Endothelial cell of umbilical vein (primary cell): ENCODE results near the gene COL28A1. TPM values are rescaled to one million over a fixed set of nuclear protein-coding genes. Genes with fewer than 3 reads are reported as not detected.

Experiments used
- BruUV-seq: library from RNA; stranded (reverse); fragments of 400-500 nt; replicated peaks from 2 replicates; lab custom pipeline; 2021; lab: Mats Ljungman, UMichigan
- CTCF ChIA-PET: fragments of 300-600, 350-600 bp; sonication (Branson Sonifier 250); formaldehyde crosslinking; loops from one replicate; lab custom pipeline; 2021; ENCODE audit warnings: antibody characterized with exemption, inconsistent platforms; lab: Charles Lee
- POLR2A ChIA-PET: fragments of 300-600, 350-600 bp; sonication (Branson Sonifier 250); formaldehyde crosslinking; loops from one replicate; lab custom pipeline; 2021; ENCODE audit warnings: antibody characterized with exemption, inconsistent platforms; lab: Charles Lee
- DNase-seq: peaks from one replicate; pipeline ENCODE4 v3.0.0-alpha.2; 2011; ENCODE audit warnings: low read depth, low spot score
- FAIRE-seq: peaks from 2 replicates; lab custom pipeline; 2011; peaks lifted over from hg19 to GRCh38; lab: Jason Lieb, UNC
- H2AFZ ChIP-seq: 2 replicates; pipeline ENCODE4 v1.6.0; 2012; ENCODE audit warnings: low read depth, low read length, control low read depth, inconsistent platforms
- H3K27ac ChIP-seq: 2 replicates; pipeline ENCODE4 v1.5.1; 2011; ENCODE audit warnings: low read depth, mild to moderate bottlenecking, control low read depth, low read length, moderate library complexity; ENCODE audit not compliant: insufficient read depth
- H3K27me3 ChIP-seq, 2 experiments: 2 replicates each; pipeline versions ENCODE4 v1.6.0 to v1.6.1; 2011; ENCODE audit warnings: low read length in 2 of 2, mixed read lengths in 1 of 2; ENCODE audit not compliant: control insufficient read depth in 2 of 2, insufficient read depth in 2 of 2
- H3K36me3 ChIP-seq, 2 experiments: 2 replicates in 1 of 2; 3 replicates in 1 of 2; pipeline ENCODE4 v1.5.1; 2011; ENCODE audit warnings: low read length in 2 of 2, mild to moderate bottlenecking in 1 of 2, moderate library complexity in 1 of 2; ENCODE audit not compliant: control insufficient read depth in 2 of 2, insufficient read depth in 2 of 2; ENCODE audit errors: extremely low read depth in 1 of 2
- H3K4me1 ChIP-seq: 3 replicates; pipeline ENCODE4 v1.5.1; 2011; ENCODE audit warnings: mild to moderate bottlenecking, low read length; ENCODE audit not compliant: control insufficient read depth, insufficient read depth; ENCODE audit errors: extremely low read depth
- H3K4me2 ChIP-seq: 2 replicates; pipeline ENCODE4 v1.6.1; 2011; ENCODE audit warnings: low read length, control low read depth, mixed read lengths; ENCODE audit not compliant: insufficient read depth
- H3K4me3 ChIP-seq, 3 experiments: fragments of 200-600 bp in 1 of 3; sonication (generic), shearing (Covaris generic) in 1 of 3; replicated peaks in 1 of 3; 2 replicates each; pipeline ENCODE4 v1.5.1; 2011 to 2016; ENCODE audit warnings: control low read depth in 3 of 3, low read length in 3 of 3, mild to moderate bottlenecking in 2 of 3, inconsistent platforms in 1 of 3, low read depth in 1 of 3, moderate library complexity in 1 of 3; ENCODE audit not compliant: insufficient read depth in 1 of 3
- H3K79me2 ChIP-seq: 2 replicates; pipeline ENCODE4 v1.6.0; 2012; ENCODE audit warnings: low read length, inconsistent platforms; ENCODE audit not compliant: control insufficient read depth, insufficient read depth
- H3K9ac ChIP-seq: replicated peaks from 2 replicates; pipeline ENCODE3; 2011; ENCODE audit warnings: low read length, control low read depth; ENCODE audit not compliant: insufficient read depth; ENCODE audit errors: extremely low read depth
- H3K9me1 ChIP-seq: replicated peaks from 3 replicates; pipeline ENCODE4 v1.6.0; 2011; ENCODE audit warnings: mild to moderate bottlenecking, low read length; ENCODE audit not compliant: control insufficient read depth, insufficient read depth; ENCODE audit errors: extremely low read depth
- H3K9me3 ChIP-seq: replicated peaks from 2 replicates; pipeline ENCODE4 v1.5.1; 2012; ENCODE audit warnings: low read length, inconsistent platforms; ENCODE audit not compliant: control insufficient read depth, insufficient read depth
- H4K20me1 ChIP-seq: replicated peaks from 2 replicates; pipeline ENCODE3; 2011; ENCODE audit warnings: mild to moderate bottlenecking, low read length; ENCODE audit not compliant: control insufficient read depth, insufficient read depth; ENCODE audit errors: extremely low read depth
- EZH2 ChIP-seq: IDR thresholded peaks from 2 replicates; pipeline ENCODE4 v1.6.1; 2012; ENCODE audit warnings: borderline replicate concordance, low read depth, mild to moderate bottlenecking, moderate library complexity, low read length, inconsistent platforms; ENCODE audit not compliant: severe bottlenecking
- FOS ChIP-seq: IDR thresholded peaks from 2 replicates; pipeline ENCODE4 v1.6.1; 2011; ENCODE audit warnings: mild to moderate bottlenecking, low read length, moderate library complexity, borderline replicate concordance; ENCODE audit not compliant: insufficient read depth
- GATA2 ChIP-seq: IDR thresholded peaks from 2 replicates; pipeline ENCODE4 v1.7.0; 2011; ENCODE audit warnings: low read depth, mild to moderate bottlenecking, moderate library complexity, mixed read lengths, low read length; ENCODE audit not compliant: insufficient read length, insufficient read depth
- JUN ChIP-seq: IDR thresholded peaks from 2 replicates; pipeline ENCODE4 v1.6.1; 2011; ENCODE audit warnings: borderline replicate concordance, low read depth; ENCODE audit not compliant: insufficient read length, insufficient read depth
- MYC ChIP-seq: IDR thresholded peaks from one replicate; pipeline ENCODE4 v1.6.1; 2011; ENCODE audit warnings: mild to moderate bottlenecking, low read depth, low read length
- POLR2A ChIP-seq: IDR thresholded peaks from 2 replicates; pipeline ENCODE4 v1.6.1; 2012; ENCODE audit warnings: low read depth, mild to moderate bottlenecking, control low read depth, low read length
- POLR2AphosphoS5 ChIP-seq: IDR thresholded peaks from 2 replicates; pipeline ENCODE4 v1.6.1; 2012; ENCODE audit warnings: low read depth, mild to moderate bottlenecking, control low read depth, low read length, moderate library complexity; ENCODE audit not compliant: insufficient read depth
- dilution Hi-C: fragments of 300-500 bp; cut with MboI; formaldehyde crosslinking; loops from one replicate; pipeline ENCODE4 v1.15.0; 2019; ENCODE audit warnings: low sequenced_read_pairs; ENCODE audit not compliant: extremely low pct_ligation_motif_present
- intact Hi-C: fragments of 100-400 bp; cut with micrococcal nuclease; formaldehyde crosslinking; loops from one replicate; pipeline ENCODE4 v1.10.0; 2022
- polyA plus RNA-seq, 4 experiments: library from polyadenylated mRNA; depleted of rRNA in 3 of 4; stranded (reverse) in 3 of 4; unstranded in 1 of 4; fragments of >200 nt; gene quantifications; 2 replicates each; pipeline versions ENCODE4 v1.2.1 to v1.2.3, GENCODE V29; 2011 to 2012; ENCODE audit warnings: missing spikeins in 1 of 4
- total RNA-seq: library from RNA; stranded (reverse); gene quantifications from 2 replicates; pipeline ENCODE4 v1.2.3, GENCODE V29; 2021
- TF ChIP-seq, protein P1 (sequence below), 2 donors: IDR thresholded peaks; 1 replicate in 1 of 2; 2 replicates in 1 of 2; pipeline ENCODE4 v1.5.1; 2011; ENCODE audit warnings: low read length in 2 of 2, mild to moderate bottlenecking in 2 of 2, moderate library complexity in 2 of 2, control low read depth in 1 of 2, inconsistent platforms in 1 of 2, low read depth in 1 of 2; ENCODE audit not compliant: insufficient read depth in 1 of 2; ENCODE audit errors: extremely low read depth in 1 of 2
- TF ChIP-seq, protein P2 (sequence below): IDR thresholded peaks from 2 replicates; pipeline ENCODE4 v1.6.1; 2011; ENCODE audit not compliant: insufficient read depth, insufficient read length

The COL28A1 gene
- total and polyA plus RNA-seq, 2 donors (not counting 3 experiments of a cell fraction or from before 2014, with no cell fraction given) = not detected

DNA sequence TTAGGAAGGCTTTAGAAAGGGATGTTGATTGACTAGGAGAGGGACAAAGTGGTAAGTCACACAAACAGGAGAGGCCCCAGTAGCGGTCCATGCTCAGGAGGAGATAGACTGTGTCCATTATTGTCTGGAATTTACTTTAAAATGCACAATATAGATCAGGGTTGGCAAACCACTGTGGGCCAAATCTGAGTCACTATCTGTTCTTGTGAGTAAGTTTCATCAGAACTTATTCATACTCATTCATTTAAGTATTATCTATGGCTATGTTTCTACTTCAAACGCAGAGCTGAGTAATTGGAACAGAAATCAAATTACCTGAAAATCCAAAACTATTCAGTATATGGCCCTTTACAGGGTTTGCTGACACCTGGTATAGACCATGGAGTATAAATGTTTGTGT is 166.5 kb downstream of the COL28A1 start:
- Histone ChIP-seq H3K4me3 (no peak overlapping the region), H3K36me3 (no peaks in the 10 kb centered on the region), H3K9ac (no peak overlapping the region), H3K9me3 (no peaks in the 10 kb centered on the region), H3K9me1 (no peaks in the 10 kb centered on the region), H3K27ac (no peak overlapping the region), H3K4me1 (no peaks in the 10 kb centered on the region), H4K20me1 (no peaks in the 10 kb centered on the region), H3K79me2 (no peaks in the 10 kb centered on the region), H3K27me3 (no peaks in the 10 kb centered on the region), H3K4me2 (no peak overlapping the region), H2AFZ (no peak overlapping the region)
- dilution Hi-C loops (no loop called here), intact Hi-C loops (no loop called here)
- FAIRE-seq = no peak
- BruUV-seq = no TSS peak
- DNase-seq = no peak
- ChIA-PET POLR2A (no interaction called here), CTCF (no interaction called here)
- TF ChIP-seq POLR2A (no peak), GATA2 (no peak), POLR2AphosphoS5 (no peak), FOS (no peak), EZH2 (no peak), JUN (no peak), MYC (no peak)
- TF ChIP-seq, protein P1, sequence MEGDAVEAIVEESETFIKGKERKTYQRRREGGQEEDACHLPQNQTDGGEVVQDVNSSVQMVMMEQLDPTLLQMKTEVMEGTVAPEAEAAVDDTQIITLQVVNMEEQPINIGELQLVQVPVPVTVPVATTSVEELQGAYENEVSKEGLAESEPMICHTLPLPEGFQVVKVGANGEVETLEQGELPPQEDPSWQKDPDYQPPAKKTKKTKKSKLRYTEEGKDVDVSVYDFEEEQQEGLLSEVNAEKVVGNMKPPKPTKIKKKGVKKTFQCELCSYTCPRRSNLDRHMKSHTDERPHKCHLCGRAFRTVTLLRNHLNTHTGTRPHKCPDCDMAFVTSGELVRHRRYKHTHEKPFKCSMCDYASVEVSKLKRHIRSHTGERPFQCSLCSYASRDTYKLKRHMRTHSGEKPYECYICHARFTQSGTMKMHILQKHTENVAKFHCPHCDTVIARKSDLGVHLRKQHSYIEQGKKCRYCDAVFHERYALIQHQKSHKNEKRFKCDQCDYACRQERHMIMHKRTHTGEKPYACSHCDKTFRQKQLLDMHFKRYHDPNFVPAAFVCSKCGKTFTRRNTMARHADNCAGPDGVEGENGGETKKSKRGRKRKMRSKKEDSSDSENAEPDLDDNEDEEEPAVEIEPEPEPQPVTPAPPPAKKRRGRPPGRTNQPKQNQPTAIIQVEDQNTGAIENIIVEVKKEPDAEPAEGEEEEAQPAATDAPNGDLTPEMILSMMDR (IDR thresholded peaks at IDR 0.05; ENCODE audit: extremely low read depth in 1 of 2, insufficient read depth in 1 of 2, low read depth in 1 of 2, low read length in 2 of 2) = no peak
- TF ChIP-seq, protein P2, sequence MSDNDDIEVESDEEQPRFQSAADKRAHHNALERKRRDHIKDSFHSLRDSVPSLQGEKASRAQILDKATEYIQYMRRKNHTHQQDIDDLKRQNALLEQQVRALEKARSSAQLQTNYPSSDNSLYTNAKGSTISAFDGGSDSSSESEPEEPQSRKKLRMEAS = no peak
